Putamen (tissue), 1 donor: Measurements from ENCODE around the gene ZNF362.

Source experiments
- DNase-seq: peaks from one replicate; pipeline ENCODE4 v3.0.0-alpha.2; 2016; ENCODE audit warnings: low spot score

The ZNF362 gene

GRCh38 chr1:33346927-33347649, 90.8 kb downstream of the ZNF362 start:
- DNase-seq: no peak

DNA sequence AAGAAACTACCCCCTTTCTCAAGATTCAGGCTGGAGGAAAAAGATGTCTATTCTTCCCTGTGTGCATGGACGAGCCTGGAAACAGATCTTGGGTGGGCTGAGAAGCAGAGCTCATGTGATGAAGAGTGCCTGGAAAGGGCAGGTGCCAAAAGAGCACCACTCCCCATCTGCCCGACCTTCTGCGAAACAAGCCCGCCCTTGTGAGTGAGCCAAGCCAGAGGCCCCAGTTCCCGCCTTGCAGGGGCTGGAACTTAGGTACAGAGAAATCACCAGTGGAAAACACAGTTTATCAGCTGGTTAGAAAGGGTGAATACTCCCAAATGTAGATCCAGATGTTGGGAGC, 91.3 kb downstream of the ZNF362 start:
- DNase-seq: no peak

- no peak for DNase-seq
Observed at GRCh38 chr1:33348194-33348593, 91.9 kb downstream of the ZNF362 start.

DNA sequence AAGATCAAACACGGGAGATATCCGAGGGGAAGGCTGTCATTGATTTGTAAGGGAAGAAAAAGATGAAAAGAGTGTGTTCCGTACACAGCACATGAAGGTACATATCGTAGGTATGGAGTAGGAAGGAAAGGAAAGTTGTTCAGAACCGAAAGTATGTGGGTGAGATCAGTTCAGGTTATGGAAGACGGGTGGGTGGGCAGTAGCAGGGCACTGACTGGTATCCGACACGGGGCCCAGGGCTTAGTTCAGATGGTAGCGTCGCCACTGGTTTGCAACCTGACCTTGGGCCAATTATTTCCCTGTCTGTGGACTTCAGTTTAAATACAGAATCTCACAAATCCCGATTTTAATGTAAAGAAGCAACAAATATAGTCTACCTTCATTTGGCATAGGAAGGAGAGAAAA, 92.4 kb downstream of the ZNF362 start:
- no peak for DNase-seq

GRCh38 chr1:33349081-33349759, 92.9 kb downstream of the ZNF362 start:
- DNase-seq: no peak

- peak; percentile 89 for DNase-seq
Observed at GRCh38 chr1:33349778-33350610, 93.7 kb downstream of the ZNF362 start.
